NCI-H2227 (cell line): ENCODE data around the gene FNTB.

Experiments used
- DNase-seq: peaks from one replicate; lab custom pipeline; 2025; ENCODE audit not compliant: unreplicated experiment; lab: John Stamatoyannopoulos, UW

FNTB gene

GRCh38 chr14:65044596-65044959 is 57.9 kb downstream of the FNTB start:
- DNase-seq = no peak

- no peak for DNase-seq
Measured at GRCh38 chr14:65045006-65045405, 58.3 kb downstream of the FNTB start.

GRCh38 chr14:65045709-65046108 is 59.0 kb downstream of the FNTB start:
- DNase-seq = no peak

DNA sequence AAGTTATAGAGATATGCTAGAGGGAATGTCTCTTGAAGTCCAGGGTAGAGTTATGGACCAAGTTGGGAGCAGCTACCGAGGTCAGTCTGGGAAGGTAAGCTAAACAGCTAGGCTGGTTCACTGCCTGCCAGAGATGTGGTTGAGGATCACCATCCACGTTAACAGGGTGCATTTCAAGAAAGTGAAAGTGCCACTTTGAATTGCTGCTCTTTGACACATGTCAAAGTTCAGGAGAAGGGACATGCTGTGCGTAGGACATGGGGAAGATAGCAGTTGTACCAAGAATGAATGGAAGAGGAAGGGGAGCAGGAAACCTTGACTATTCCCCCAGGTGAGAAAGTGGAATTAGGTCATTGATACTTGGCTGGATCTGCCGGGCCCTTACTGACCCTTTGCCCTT is 66.1 kb downstream of the FNTB start:
- DNase-seq = no peak

DNA sequence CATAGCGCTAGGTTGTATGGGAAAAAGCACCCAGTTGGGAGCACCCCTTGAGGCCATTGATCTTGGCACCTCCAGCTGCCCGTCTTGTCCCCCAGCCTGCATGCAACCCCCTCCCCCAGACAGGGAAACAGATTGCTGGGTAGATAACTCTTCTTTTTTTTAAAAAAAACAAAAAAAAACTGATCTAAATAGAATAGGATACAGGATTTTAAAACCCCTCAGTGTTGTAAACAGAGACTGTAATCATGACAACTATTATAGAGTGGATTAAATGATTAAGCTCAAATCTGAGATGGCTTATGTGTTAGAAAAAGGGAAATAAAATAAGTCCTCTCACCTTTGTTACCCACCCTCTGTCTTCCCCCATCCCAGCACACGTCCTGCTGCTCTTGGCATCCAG is 66.8 kb downstream of the FNTB start:
- DNase-seq = no peak

- DNase-seq = no peak
Measured at GRCh38 chr14:65054471-65055085, 67.9 kb downstream of the FNTB start.

- DNase-seq = no peak
Measured at GRCh38 chr14:65057695-65058094, 71.0 kb downstream of the FNTB start.

DNA sequence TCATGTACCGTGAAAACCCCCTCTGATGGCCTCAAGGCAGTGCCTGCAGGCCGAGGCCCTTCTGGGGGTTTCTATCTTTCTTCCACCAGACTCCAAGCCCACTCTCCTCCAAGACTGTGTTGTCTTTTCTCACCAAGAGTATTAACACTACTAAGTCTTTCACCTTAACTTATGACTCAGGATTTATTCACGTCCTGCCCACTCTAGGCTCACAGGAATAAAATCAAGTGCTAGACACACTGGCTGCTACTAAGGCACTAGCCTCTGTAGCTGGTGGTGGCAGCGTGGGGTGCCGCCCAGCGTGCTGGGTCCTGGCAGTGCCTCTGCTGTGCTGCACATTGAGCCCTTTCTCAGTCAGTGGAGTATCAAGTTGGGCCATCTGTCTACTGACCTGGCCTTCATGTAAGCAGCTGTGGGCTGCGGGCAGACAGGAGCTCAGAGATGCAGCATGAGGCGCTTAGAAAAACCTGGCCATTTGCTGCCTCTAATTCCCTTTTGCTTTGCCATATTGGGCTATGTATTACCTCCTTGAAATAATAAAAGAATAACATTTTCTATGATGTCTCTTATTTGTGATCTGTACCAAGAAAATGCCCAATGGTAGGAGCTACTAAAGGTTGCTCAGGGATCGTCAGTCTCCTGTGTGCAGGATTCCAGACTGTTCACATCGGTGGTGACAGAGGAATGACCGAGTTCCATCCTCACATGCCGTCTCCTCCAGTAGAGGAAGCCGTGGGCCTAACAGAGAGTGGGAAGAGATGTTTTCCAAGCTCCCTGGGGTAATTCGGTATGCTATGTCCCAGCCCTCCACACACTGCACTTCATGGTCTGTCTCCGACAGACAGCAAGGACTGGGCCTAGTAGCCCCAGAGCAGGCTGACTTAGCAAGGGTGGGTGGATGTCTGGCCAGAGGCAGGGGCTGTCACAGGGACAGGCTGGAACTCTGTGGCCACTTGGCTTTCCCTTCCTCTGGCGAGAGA is 75.7 kb downstream of the FNTB start:
- DNase-seq = no peak

DNA sequence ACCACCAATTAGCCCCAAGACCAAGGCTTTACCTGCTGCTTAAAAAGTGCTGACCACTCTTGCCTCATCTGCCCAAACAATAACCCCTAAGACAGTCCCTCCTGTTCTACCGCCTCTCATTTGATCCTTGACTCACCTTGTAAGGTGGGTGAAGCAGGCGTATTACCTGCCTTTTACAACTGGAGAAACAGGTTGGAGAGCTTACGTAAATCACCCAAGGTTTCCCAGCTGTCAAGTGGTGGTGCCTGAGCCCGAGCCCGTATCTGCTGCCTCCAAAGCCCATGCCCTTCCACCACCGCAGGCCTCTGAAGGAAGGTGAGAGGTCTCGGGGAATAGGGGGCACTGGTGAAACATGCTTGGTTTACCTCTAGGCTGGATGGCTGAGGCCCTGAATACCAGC is 79.0 kb downstream of the FNTB start:
- DNase-seq = no peak

DNA sequence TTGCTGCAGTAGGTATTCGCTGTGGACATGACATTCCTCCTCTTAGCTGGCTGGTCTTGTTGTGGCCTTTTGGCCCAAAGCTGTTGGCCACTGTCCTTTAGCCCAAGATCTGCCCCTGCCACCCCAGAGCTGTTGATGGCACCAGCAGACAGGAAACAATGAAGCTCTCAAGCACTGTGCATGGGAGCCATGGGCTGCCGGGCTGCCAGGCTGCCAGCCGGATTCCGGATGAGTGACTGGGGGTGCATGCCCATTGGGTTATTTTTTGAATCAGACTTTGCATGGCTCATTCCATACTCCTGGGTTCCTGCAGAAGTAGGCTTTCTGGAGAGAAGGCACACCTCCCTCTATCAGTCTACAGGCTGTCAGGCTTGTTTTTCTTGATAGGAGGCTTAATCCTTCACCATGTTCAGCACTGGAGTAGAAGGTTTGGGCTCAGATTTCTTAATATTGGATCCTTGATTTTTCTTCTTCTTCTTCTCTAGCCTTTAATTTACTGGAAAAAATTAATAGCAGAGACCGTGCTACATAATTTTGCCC is 83.2 kb downstream of the FNTB start:
- no peak for DNase-seq

DNA sequence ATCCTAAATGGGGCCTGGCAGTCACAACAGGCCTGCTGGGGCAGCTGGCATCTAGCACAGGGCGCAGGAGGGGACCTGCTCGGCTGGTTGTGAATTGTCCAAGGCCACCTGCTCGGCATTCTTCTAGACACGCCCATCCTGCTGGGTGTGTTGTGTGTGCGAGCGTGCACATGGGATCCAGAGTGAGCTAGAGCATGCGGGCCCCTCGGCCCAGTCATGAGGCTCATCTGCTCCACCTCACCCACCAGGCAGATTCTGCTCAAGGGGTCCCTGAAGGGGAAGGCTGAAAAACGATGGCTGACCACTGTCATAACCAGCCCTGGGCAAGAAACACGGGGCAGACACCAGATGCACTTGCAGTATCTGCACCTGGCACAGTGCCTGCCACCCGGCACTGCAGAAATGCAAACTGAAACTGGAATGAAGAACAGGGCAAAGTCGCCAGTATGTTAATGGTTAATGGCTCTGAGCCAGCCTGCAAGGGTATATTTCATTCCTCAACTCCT is 83.8 kb downstream of the FNTB start:
- DNase-seq = peak; percentile 25

GRCh38 chr14:65071544-65071943 is 84.8 kb downstream of the FNTB start:
- no peak for DNase-seq

- DNase-seq = no peak
Measured at GRCh38 chr14:65072256-65072655, 85.6 kb downstream of the FNTB start.

DNA sequence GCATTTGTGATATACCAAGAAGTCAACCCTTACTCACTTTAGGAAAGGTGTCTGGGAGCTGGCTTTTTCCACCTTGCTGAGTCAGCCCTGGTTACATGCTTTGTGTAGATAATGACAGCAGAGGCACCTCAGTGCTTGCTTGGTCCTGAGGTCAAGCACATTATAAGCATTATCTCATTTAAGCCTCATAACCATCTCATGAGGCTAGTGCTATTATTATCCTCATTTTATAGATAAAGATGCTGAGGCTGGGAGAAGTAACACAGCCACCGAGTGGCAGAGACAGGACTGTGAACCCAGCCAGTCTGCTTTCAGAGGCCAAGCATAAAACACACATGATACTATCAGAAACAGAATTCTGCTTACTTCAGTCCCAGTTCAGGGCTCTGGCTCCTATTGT is 86.2 kb downstream of the FNTB start:
- no peak for DNase-seq

DNA sequence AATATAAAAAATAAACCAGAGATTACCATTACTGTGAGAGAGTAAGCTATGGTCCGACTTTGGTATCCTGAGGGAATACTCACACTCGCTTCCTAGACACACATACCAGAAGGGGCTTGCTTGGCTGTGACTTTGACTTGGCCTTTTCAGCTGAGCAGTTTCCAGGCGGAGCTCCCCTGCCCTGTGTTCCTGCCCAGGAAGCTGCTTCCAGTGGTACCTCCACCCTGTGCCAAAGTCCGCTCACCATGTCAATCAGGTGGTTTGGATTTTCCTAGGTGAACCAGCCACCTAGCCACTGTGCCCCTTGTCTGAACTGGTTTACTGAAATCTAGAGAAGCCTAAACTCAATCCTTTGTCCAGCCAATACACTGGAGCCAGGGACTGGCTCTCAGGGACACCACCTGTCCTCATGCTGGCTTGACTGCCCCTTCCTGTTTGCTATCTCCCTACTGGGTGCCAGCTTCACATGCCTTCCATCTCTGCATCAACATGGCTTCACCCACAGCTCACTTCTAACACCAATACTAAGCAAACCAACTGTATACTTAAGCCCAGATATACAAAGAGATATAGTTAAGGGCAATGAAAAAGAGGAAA is 87.0 kb downstream of the FNTB start:
- no peak for DNase-seq

GRCh38 chr14:65074449-65075150 is 87.9 kb downstream of the FNTB start:
- DNase-seq = no peak

- DNase-seq = no peak
Measured at GRCh38 chr14:65075628-65076325, 89.1 kb downstream of the FNTB start.

GRCh38 chr14:65077318-65077717 is 90.6 kb downstream of the FNTB start:
- DNase-seq = no peak

GRCh38 chr14:65079201-65079600 is 92.5 kb downstream of the FNTB start:
- no peak for DNase-seq

GRCh38 chr14:65079768-65080167 is 93.1 kb downstream of the FNTB start:
- DNase-seq = no peak
